HG03354 (cell line): ENCODE measurements around the gene RNF213.
"Not testable (repeated sequence)": the region's sequence is repeated elsewhere in the genome, so short reads cannot be mapped to it uniquely, and the experiment has no call there.

Experiments
- ATAC-seq: cut with Tn5 transposase; IDR thresholded peaks from one replicate; pipeline ENCODE4 v1.9.1; 2021; ENCODE audit warnings: mild to moderate bottlenecking; ENCODE audit not compliant: unreplicated experiment, poor library complexity, severe bottlenecking

RNF213 gene

GRCh38 chr17:80287806-80288567 lies 27.3 kb downstream of the RNF213 start:
- no peak for ATAC-seq

DNA sequence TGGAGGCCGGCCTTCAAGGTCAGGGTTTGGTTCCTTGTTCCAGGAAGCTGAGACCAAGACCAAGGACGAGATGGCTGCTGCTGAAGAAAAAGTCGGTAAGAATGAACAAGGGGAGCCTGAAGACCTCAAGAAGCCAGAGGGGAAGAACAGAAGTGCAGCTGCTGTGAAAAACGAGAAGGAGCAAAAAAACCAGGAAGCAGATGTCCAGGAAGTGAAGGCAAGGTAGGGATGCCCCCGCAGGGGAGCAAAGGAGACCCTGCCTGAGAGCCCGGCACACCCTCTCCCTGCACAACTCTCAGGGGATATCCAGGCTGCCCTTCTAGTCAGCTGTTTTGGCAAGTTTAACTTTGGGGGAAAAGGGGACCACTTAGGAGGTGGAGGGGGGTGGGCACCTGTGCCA lies 29.0 kb downstream of the RNF213 start:
- ATAC-seq, result no peak

DNA sequence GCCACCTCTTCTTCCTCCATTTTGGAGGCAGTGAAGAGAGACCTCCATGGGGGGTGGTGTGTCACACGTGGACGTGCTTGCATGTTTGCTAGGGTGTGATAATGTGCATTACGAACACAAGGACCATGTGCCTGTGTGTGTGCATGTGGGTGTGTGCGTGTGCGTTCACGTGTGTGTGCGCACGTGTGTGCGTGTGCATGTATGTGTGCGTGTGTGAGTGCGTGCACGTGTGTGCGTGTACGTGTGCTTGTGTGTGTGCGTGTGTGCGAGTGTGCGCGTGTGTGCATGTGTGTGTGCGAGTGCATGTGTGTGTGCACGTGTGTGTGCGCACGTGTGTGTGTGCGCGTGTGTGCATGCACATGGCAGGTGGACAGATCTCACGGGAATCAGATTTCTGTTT lies 29.5 kb downstream of the RNF213 start:
- no peak for ATAC-seq

DNA sequence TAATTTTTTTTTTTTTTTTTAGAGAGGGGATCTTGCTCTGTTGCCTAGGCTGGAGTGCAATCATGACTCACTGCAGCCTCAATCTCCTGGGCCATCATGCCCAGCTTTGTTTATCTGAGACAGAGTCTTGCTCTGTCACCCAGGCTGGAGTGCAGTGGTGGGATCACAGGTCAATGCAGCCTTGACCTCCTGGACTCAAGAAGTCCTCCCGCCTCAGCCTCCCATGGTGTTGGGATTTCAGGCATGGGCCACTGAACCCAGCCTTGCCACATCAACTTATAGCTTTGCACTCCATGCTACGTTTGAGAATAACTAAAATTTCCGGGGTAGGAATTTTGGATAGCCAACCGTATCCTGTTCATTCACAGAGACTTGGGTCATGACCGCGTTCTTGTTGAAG lies 30.6 kb downstream of the RNF213 start:
- no peak for ATAC-seq

DNA sequence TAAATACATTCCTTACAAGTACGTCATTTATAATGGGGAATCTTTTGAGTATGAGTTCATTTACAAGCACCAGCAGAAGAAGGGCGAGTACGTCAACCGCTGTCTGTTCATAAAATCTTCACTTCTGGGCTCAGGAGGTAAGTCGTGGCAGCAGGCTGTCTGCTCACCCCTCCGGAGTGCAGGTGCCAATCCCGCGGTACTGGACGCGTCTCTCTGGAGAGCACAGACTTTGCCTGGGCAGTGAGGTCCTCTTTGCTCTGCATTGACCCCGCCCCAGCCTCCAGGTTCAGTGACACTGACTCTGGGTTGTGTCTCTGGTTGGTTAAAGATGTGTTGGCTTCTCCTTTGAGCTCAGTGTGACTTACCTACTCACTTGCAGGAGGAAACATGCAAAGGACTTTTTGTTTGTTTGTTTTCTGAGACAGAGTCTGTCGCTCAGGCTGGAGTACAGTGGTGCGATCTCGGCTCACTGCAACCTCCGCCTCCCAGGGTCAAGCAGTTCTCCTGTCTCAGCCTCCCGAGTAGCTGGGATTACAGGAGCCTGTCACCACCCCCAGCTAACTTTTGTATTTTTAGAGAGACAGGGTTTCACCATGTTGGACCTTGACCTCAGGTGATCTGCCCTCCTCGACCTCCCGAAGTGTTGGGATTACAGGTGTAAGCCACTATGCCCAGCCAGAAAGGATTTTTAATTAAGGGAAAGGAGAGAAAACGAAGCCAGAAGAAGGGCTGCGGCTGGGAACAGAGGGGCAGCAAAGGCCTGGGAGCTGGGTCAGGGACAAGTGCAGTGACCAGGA lies 31.2 kb downstream of the RNF213 start:
- ATAC-seq, result no peak

GRCh38 chr17:80292521-80292971 lies 31.9 kb downstream of the RNF213 start:
- no peak for ATAC-seq

DNA sequence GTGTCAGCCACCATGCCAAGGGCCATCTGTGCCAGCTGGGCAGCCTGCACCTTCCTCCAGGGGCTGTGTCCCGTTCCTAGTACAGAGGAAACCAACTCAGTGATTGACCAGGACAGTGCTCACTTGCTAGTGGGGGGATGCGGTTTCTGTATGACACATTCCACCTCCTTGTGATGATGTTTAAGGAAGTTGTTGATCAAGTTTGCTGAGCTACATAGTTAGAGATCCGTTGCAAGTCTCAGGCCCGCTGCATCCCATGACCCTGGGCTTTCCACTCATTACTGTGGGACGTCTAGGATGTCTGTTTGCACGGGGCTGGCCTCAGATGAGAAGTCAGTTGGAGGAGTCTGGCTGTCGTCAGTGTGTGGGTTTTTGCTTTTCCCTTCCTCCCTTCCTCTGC lies 33.6 kb downstream of the RNF213 start:
- ATAC-seq, result no peak

GRCh38 chr17:80294653-80295052 lies 34.0 kb downstream of the RNF213 start:
- no peak for ATAC-seq

DNA sequence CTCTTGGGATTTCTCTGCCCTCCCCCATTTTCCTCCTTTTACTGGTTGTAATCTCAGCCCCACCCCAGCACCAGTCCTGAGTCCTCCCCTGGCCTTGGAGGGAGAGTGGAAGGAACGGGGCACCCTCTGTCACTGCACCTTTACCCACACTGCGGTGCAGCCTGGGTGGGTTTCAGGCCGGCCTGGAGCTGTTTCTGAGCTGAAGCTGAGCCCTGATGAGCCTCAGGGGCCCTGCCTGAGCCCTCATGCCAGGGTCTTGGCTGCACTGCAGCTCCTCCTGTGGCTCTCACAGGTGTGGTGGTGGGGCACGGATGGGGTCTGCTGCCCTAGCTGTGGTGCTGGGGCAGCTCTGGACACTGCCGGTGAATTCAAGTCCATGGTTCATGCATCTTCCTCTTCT lies 34.5 kb downstream of the RNF213 start:
- ATAC-seq, result no peak

DNA sequence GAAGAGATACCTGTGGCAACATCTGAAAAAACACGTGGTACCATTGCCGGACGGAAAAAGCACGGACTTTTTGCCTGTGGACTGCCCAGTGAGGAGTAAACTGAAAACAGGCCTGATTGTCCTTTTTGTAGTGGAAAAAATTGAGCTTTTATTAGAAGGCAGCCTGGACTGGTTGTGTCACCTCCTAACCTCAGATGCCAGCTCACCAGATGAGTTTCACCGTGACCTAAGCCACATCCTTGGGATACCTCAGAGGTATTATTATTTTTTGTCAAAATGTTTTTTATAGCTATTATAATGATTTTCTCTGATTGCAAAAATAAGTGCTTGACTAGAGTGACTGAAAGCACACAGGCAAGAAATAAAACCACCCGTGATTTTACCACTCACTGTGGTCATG lies 34.9 kb downstream of the RNF213 start:
- no peak for ATAC-seq

- no peak for ATAC-seq
Measured at GRCh38 chr17:80296221-80296620, 35.6 kb downstream of the RNF213 start.

GRCh38 chr17:80297996-80298560 lies 37.4 kb downstream of the RNF213 start:
- no peak for ATAC-seq

GRCh38 chr17:80299350-80300100 lies 38.9 kb downstream of the RNF213 start:
- not testable (repeated sequence) for ATAC-seq

GRCh38 chr17:80300756-80301155 lies 40.1 kb downstream of the RNF213 start:
- not testable (repeated sequence) for ATAC-seq

DNA sequence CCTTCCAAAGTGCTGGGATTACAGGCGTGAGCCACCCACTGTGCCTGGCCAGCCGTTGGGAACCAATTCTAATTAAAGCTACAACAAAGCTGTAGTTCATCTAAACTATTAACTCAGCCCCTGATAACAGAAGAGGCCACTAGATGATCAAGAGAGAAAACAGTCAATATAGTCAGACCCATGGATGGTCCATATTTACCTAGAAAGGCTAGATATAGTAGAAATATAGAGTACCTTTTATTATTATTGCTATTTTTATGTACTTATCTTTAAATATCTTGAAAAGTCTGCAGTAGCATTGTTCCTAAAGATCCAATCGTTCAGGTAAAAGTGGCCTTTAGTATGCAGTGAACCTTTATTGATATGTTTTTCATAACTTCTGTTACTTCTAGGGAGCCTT lies 43.2 kb downstream of the RNF213 start:
- no peak for ATAC-seq

- ATAC-seq, result no peak
Measured at GRCh38 chr17:80307994-80308691, 47.5 kb downstream of the RNF213 start.

GRCh38 chr17:80308692-80309517 lies 48.3 kb downstream of the RNF213 start:
- ATAC-seq, result no peak

- ATAC-seq, result no peak
Measured at GRCh38 chr17:80311216-80311827, 50.7 kb downstream of the RNF213 start.
